Activated CD4-positive, CD25-positive, alpha-beta regulatory T cell treated with anti-CD3 and anti-CD28 coated beads, Interleukin-2, amount 50 U/mL, for 16 hours (primary cell): Measurements from ENCODE around the gene EVA1C.
"Not testable (repeated sequence)": the region's sequence is repeated elsewhere in the genome, so short reads cannot be mapped to it uniquely, and the experiment has no call there.

ENCODE experiments used
- DNase-seq: peaks from one replicate; pipeline ENCODE4 v3.0.0-alpha.2; 2020; ENCODE audit warnings: low read depth, low spot score

Gene EVA1C

GRCh38 chr21:32499249-32500055, 86.9 kb downstream of the EVA1C start:
- no peak for DNase-seq

GRCh38 chr21:32503641-32504040, 91.1 kb downstream of the EVA1C start:
- not testable (repeated sequence) for DNase-seq

GRCh38 chr21:32505767-32506166, 93.3 kb downstream of the EVA1C start:
- not testable (repeated sequence) for DNase-seq

- not testable (repeated sequence) for DNase-seq
Observed at GRCh38 chr21:32506411-32506965, 94.0 kb downstream of the EVA1C start.

GRCh38 chr21:32507342-32507919, 94.9 kb downstream of the EVA1C start:
- no peak for DNase-seq

GRCh38 chr21:32508036-32508435, 95.5 kb downstream of the EVA1C start:
- not testable (repeated sequence) for DNase-seq

GRCh38 chr21:32508558-32508957, 96.1 kb downstream of the EVA1C start:
- DNase-seq, result no peak

GRCh38 chr21:32508975-32509374, 96.5 kb downstream of the EVA1C start:
- not testable (repeated sequence) for DNase-seq

- DNase-seq, result no peak
Observed at GRCh38 chr21:32514275-32515055, 102.0 kb downstream of the EVA1C start.

GRCh38 chr21:32515874-32516273, 103.4 kb downstream of the EVA1C start:
- DNase-seq, result no peak

- DNase-seq, result no peak
Observed at GRCh38 chr21:32516756-32517649, 104.5 kb downstream of the EVA1C start.

- no peak for DNase-seq
Observed at GRCh38 chr21:32519945-32520874, 107.7 kb downstream of the EVA1C start.

- DNase-seq, result no peak
Observed at GRCh38 chr21:32520875-32521735, 108.6 kb downstream of the EVA1C start.

- DNase-seq, result no peak
Observed at GRCh38 chr21:32521736-32522355, 109.3 kb downstream of the EVA1C start.

GRCh38 chr21:32523463-32523862, 111.0 kb downstream of the EVA1C start:
- no peak for DNase-seq

GRCh38 chr21:32523988-32524719, 111.6 kb downstream of the EVA1C start:
- DNase-seq, result no peak

GRCh38 chr21:32525282-32525681, 112.8 kb downstream of the EVA1C start:
- no peak for DNase-seq

GRCh38 chr21:32529679-32530078, 117.2 kb downstream of the EVA1C start:
- no peak for DNase-seq
